HG03280 (cell line): Measurements from ENCODE around the gene TSPAN14.
A peak's percentile ranks its signal among the peaks of the same experiment; 100 is the strongest.
"Not testable (repeated sequence)": the region's sequence is repeated elsewhere in the genome, so short reads cannot be mapped to it uniquely, and the experiment has no call there.

ENCODE experiments used
- ATAC-seq: cut with Tn5 transposase; IDR thresholded peaks from one replicate; pipeline ENCODE4 v1.9.1; 2021; ENCODE audit warnings: mild to moderate bottlenecking, moderate library complexity; ENCODE audit not compliant: unreplicated experiment

Gene TSPAN14

GRCh38 chr10:80520661-80521470 is 66.8 kb downstream of the TSPAN14 start:
- ATAC-seq: no peak

GRCh38 chr10:80522756-80523363 is 68.8 kb downstream of the TSPAN14 start:
- ATAC-seq: no peak

GRCh38 chr10:80523773-80524172 is 69.7 kb downstream of the TSPAN14 start:
- no peak for ATAC-seq

- ATAC-seq: no peak
These were observed 70.2 kb downstream of the TSPAN14 start for GRCh38 chr10:80524190-80524909.

- no peak for ATAC-seq
These were observed 72.1 kb downstream of the TSPAN14 start for GRCh38 chr10:80526218-80526617.

- no peak for ATAC-seq
These were observed 72.6 kb downstream of the TSPAN14 start for GRCh38 chr10:80526742-80527141.

GRCh38 chr10:80528185-80528700 is 74.1 kb downstream of the TSPAN14 start:
- no peak for ATAC-seq

- ATAC-seq: no peak
These were observed 74.8 kb downstream of the TSPAN14 start for GRCh38 chr10:80528901-80529300.

GRCh38 chr10:80529604-80530003 is 75.5 kb downstream of the TSPAN14 start:
- ATAC-seq: no peak

- ATAC-seq: no peak
These were observed 76.1 kb downstream of the TSPAN14 start for GRCh38 chr10:80530251-80530650.

- ATAC-seq: no peak
These were observed 76.7 kb downstream of the TSPAN14 start for GRCh38 chr10:80530816-80531215.

- ATAC-seq: no peak
These were observed 78.5 kb downstream of the TSPAN14 start for GRCh38 chr10:80532571-80532970.

GRCh38 chr10:80534059-80534458 is 79.9 kb downstream of the TSPAN14 start:
- ATAC-seq: not testable (repeated sequence)

GRCh38 chr10:80534646-80535045 is 80.5 kb downstream of the TSPAN14 start:
- not testable (repeated sequence) for ATAC-seq

- peak; percentile 88 for ATAC-seq
These were observed 81.7 kb downstream of the TSPAN14 start for GRCh38 chr10:80535671-80536360.

- no peak for ATAC-seq
These were observed 82.3 kb downstream of the TSPAN14 start for GRCh38 chr10:80536361-80536835.

GRCh38 chr10:80537086-80537735 is 83.1 kb downstream of the TSPAN14 start:
- ATAC-seq: no peak

- no peak for ATAC-seq
These were observed 83.8 kb downstream of the TSPAN14 start, which contains the start of gene SH2D4B for GRCh38 chr10:80537736-80538480. Gene SH2D4B (plus strand): TSS chr10:80537902. CDS start chr10:80538332, 430 bp downstream.

GRCh38 chr10:80538481-80539185 is 84.5 kb downstream of the TSPAN14 start:
- ATAC-seq: no peak
